Fibroblast of skin of right biceps (primary cell): ENCODE results near the gene BRMS1L.
"Not testable (repeated sequence)": the region's sequence is repeated elsewhere in the genome, so short reads cannot be mapped to it uniquely, and the experiment has no call there.

Source experiments
- DNase-seq: peaks from one replicate; pipeline ENCODE4 v3.0.0-alpha.2; 2013

The BRMS1L gene, protein sequence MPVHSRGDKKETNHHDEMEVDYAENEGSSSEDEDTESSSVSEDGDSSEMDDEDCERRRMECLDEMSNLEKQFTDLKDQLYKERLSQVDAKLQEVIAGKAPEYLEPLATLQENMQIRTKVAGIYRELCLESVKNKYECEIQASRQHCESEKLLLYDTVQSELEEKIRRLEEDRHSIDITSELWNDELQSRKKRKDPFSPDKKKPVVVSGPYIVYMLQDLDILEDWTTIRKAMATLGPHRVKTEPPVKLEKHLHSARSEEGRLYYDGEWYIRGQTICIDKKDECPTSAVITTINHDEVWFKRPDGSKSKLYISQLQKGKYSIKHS

DNA sequence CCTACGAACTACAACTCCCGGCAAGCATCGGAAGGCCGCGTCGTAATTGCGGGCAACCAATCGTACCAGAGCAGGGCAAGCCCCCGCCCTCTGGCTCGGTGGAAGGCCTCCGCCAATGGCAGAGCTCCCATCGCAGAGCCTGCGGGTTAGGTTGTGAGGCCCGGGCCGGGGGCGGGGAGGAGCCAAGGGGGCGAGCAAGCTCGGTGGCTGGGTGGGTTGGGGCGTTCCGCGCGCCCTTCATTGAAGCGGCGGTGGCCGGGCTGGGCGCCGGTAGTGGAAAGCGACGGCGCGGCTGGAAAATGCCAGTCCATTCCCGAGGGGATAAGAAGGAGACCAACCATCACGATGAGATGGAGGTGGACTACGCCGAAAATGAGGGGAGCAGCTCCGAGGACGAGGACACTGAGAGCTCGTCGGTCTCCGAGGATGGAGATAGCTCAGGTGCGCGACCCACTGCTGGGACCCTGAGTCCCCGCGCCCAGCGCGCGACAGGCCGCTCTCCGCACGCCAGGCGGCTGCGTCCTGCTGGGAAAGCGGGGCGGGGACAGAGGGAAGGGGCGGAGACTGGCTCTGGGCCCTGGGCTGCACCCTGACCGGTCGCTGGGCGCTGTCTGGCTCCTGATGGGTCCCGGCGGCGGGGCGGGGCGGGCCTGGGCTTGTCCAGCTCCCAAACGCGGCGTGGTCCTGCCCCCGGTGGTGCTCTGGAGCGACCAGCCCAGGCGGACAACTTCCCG, at the start of gene BRMS1L:
Gene BRMS1L (plus strand): TSS at position 121 of the 734 bp plus-strand sequence. CDS start 179 bp downstream, at position 300.
- peak; percentile 99 for DNase-seq

DNA sequence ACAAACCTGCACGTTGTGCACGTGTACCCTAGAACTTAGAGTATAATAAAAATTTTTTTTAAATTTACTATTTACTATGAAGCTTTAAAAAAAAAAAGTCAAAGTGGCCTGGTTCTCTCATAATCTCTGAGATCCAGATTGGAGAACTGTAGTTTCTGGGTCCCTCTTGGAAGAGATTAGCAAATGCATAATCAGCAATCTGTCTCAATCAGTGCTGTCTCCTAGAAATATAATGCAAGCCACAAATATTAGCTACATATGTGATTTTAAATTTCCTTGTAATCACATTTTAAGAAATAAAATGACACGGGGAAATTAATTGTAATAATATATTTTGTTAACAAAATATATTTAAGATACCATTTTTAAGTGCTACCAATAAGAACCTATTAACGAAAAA, 49.3 kb upstream of the BRMS1L start:
- no peak for DNase-seq

DNA sequence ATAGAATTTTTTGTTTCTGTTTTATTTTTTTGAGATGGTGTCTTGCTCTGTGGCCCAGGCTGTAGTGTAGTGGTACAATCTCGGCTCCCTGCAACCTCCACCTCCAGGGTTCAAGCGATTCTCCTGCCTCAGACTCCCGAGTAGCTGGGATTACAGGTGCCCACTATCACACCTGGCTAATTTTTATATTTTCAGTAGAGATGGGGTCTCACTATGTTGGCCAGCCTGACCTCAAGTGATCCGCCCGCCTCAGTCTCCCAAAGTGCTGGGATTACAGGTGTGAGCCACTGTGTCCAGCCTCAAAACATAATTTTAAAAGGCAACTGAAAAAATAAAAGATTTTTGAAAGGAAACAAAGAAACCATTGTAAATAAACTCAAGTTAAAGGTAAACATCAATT, 48.6 kb upstream of the BRMS1L start:
- DNase-seq = not testable (repeated sequence)

DNA sequence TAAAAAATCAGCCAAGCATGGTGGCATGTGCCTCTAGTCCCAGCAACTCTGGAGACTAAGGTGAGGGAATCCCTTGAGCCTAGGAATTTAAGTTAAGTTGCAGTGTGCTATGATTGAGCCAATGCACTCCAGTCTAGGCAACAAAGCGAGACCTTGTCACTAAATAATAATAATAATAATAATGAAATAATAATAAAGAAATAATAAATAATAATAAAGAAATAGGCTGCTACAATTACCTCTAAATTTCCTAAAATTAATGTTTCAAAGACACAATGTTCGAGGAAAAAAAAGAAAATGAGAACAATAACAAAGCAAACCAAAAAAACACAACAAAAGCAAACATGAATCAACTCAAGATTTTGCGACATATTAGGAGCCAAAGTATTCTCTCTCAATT, 46.8 kb upstream of the BRMS1L start:
- no peak for DNase-seq

DNA sequence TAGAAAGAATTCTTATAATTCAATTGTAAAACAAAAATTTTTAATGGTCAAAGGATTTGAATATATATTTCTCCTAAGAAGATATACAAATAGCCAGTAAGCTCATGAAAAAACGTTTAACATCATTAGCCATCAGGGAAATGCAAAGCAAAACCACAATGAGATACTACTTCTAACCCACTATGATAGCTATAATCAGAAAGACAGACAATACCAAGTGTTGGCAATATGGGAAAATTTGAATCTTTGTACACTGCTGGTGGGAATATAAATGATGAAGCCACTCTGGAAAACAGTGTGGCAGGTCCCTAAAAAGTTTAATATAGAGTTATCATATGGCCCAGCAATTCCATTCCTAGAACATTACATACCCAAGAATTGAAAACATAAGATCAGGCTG, 42.4 kb upstream of the BRMS1L start:
- no peak for DNase-seq

DNA sequence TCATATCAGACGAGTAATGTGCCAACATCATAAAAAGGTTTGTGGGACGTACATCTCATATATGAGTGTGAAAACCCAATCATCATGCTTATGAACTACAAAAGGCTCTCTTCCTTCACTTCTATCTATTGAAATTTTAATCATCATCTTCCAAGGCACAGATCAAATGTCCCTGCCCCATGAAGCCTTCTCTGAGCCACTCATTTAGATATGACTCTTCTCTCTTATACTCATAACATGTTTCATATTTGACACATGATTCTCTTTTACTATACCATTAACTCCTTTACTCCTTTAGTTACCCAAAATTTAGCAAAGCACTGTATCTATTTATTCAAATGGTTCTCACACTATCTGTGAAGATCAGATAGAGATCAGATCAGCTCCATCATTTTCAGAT, 39.3 kb upstream of the BRMS1L start:
- no peak for DNase-seq

DNA sequence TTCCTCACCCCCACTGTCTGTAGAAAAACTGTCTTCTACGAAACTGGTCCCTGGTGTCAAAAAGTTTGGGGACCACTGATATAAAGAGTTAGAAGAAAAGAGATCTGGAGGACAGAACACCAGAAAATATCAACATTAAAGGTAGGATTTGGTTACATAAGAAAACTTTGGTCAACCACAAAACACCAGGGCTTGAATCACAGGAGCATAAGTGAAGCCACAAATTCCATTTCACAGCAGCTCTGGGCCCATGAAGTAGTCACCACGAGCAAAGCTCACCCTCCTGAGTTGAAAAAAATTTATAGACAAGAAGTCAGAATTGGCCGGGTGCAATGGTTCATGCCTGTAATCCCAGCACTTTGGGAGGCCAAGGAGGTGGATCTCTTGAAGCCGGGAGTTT, 36.5 kb upstream of the BRMS1L start:
- DNase-seq = peak; percentile 45

DNA sequence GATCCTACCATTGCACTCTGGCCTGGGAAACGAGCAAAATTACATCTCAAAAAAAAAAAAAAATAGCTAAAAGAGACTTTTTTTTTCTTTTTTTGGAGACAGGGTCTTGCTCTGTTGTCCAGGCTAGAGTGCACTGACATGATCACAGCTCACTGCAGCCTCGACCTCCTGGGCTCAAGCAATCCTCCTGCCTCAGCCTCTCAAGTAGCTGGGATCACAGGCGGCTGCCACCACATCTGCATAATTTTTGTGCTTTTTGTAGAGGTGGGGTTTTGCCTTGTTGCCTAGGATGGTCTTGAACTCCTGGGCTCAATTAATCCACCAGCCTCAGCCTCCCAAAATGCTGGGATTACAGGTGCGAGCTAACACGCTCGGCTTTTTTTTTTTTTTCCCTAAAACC, 28.3 kb upstream of the BRMS1L start:
- no peak for DNase-seq

DNA sequence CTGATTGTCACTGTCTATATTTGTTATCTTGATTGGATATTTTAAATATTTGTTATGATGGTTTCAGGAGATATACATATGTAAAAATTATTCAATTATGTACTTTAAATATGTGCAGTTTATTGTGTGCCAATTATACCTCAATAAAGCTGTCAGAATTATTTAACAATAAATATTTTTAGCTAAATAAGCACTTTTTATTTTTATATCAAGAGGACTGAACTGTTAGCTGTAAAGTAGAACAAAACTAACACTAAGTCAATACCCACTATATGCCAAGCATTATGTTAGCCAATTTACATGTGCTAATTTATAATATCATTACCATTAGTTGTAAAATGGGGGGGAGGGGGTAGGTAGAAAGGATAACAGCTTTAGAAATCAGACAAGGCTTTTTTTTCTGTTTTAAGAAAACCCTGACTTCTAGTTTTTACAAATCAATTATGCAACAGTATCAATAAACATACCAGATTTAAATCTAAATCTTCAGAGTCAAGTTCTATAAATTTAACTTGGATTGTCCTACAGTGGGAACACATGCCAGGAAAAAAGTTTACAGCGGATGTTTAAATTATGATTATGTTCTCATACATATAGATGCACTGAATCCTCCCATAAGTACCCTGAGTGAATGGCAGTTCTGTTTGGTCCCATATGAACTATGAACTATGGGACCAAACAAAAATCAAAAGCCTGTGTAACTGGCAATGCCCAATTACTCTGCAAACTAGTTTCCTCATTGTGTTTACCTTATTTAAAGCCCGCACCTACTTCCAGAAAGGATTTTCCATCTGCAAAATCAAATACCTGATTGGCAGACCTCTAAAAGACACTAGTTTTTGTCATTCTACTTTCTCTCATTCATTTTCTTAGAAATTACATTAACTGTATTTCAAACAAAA, 19.9 kb upstream of the BRMS1L start:
- DNase-seq = no peak

DNA sequence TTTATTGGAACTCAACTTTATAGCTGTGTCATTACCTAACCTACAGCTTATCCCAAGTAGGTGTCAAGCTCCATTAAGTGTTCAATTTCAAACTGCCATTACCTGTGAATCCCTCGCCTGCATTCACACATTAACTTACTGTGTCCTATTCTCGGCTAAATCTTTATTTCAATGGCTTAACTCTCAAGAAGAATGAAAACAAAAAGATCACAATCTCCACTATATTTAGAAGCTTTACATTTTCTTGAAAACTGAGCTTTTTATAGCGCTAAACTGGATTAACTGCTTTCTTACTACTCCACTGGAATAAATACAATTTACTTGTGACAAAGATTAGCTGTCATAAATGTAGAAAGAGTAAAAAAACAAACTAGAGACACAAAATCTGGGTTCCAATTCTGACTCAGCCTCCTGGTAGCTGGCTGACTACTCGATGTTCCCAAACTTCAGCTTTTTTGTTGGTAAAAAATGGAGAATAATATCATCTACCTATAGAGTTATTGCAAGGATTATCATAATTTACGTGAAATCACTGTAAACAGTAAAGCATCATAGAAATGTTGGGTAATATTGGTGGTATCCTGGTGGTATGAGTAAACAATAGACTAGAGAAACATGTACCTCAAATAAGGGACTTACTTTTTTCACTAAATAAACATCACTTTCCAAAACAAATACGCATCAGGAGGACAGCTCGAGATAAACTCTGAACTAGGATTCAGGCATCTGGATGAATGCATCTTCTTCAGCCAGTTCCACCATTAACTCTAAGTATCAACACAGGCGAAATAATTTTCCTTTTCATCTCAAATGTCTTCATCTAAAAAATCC, 18.8 kb upstream of the BRMS1L start:
- DNase-seq = no peak

DNA sequence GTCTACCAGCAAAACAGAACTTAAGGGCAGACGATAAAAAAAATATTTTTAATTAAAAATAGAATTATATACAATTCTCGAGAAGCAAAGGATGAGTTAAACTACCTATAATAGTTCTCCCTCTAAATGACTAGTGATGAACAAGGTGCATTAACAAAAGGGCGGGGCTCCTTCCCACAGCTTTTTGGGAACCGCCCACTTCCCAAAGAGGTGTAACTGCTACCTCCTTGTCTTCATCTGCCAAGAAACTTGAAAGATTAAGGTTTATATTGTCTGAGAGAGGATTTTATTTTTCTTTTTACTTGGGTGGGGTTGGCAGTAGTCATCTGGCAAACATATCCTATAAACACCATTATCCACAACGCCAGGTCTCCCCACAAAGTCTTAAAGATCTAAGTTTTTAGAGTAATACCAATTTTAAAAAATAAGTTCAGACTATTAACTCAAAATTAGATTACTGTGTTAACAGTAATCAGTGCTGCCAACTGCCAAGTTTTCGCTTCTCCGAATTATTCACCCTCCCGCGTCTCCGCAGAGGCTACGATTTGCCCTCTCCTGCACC, 18.0 kb upstream of the BRMS1L start:
- no peak for DNase-seq

DNA sequence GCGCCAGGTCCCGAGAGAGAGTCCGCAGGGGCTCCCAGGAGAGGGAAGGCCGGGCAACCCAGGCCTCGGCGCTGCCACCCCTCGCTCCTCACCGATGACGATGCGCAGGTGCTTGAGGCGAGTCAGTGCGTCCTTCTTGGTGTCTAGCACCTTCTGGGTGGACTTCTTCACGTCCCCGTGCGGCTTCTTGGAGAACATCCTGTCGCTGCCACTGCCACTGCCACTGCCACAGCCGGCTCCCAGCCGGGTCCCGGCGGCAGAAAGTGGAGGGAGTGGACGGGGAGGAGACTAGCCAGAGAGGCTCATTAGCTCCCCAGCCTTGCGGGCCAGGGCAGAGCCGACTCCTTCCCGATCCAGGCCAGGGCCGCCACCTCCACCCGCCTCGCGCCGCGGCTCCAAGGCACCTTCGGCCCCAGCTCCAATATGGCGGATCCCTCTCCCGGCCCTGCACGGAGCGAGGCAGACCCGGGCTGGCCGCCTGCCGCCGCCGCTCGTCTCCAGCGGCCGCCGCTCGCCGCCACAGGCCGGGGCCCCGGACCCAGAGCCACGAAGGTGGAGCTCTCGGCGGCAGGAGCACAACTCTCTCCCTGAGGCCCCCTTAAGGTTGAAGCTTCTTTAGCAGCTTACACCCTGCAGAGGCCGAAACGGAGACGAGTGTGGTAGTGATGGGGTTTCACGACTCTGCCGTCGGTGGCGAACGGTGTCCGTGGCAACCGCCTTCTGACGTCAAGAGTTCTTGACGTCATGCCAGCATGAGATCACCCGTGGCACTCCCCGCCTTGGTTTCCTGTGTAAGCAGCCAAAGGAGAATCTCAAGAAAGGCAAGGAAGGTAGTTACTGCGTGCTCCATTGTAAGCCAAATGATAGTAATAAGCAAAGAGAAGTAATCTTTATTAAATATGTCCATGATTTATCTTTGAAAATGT, 17.2 kb upstream of the BRMS1L start, which contains the start of gene RALGAPA1:
Gene RALGAPA1 (minus strand): TSS at position 658 of the 926 bp plus-strand sequence. CDS start 460 bp downstream, at position 198.
- DNase-seq = peak; percentile 99

DNA sequence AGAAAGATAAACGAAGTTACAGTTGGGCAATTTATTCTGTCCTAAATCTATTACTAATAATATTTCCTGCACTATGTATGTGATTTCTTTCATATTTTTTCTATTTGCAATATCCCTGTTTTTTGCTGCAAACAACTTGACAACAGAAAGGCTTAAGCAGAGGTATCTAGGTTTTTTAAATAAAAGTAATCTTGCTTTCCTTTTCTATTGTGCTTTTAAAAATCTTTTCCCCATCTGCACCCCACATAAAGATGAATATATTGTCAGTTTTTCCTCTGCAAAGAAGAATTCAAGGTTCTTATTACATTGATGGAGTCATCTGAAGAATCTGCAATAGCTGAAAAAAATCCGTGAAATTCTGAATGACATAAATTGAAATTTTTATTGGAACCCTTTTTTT, 16.5 kb upstream of the BRMS1L start:
- DNase-seq = no peak

DNA sequence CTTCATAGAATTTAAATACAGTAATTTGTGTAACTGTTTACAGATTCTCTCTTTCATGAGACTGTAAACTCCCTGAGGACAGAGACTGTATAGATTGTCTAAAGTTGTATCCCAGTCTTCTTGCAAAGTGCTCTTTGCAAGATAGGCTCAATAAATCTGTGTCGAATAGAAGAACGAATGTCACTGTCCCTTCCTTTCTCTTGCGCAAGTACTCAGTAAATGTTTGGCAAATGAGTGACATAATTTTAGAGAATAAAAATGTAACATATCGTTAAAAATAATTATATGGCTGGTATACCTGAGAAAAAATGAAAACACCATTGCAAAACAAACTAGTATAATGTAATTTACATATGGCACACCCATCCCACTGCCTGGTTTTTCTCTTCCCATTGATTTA, 15.2 kb upstream of the BRMS1L start:
- no peak for DNase-seq

DNA sequence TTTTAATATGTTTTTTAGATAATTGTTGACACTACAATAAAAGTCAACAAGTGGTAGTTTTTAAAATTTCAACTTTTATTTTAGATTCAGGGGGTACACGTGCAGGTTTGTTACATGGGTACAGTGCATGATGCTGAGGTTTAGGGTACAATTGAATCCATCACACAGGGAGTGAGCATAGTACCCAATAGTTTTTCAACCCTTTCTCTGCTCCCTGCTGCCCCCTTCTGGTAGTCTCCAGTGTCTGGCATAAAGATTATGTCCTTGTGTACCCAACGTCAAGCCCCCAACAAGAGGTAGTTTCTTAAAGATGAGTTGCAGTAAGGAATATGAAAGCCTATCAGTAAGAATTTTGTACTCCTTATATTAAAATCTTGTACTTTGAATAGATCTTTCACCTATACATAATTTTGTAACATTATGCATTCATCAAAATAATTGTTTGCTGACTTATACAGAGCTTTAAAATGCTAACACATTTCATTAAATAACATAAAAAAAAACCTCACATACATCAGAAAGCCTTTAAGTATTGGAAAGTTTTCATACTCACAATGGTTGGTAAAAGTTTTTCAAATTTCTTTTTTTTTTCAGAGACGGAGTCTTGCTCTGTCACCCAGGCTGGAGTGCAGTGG, 11.7 kb upstream of the BRMS1L start:
- peak; percentile 43 for DNase-seq

DNA sequence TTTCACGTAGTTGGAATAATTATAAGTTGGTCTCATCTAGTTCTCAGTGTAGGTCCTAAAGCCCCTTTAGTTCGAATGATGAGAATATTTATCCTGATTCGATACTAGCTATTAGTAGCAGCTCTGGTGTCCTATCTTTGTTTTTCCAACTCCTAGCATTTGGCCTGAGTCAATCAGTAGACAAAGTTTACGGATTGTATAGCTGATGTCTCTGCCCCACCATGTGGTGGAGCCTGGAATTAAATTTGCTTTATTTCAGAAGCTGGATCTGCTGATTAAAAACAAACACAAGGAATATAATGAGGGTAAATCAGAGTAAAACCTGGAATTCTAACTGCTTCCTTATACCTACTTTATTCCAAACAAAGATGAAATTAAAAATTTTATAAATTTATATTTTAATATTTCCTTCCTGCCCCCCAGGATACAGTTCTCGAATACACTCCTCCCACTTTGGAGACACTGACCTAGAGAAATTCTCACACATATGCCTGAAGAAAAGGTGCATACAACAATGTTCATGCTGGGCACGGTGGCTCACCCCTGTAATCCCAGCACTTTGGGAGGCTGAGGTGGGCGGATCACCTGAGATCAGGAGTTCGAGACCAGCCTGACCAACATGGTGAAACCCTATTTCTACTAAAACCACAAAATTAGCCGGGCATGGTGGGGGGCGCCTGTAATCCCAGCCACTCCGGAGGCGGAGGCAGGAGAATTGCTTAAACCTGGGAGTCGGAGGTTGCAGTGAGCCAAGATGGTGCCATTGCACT, 7.6 kb upstream of the BRMS1L start:
- peak; percentile 33 for DNase-seq

DNA sequence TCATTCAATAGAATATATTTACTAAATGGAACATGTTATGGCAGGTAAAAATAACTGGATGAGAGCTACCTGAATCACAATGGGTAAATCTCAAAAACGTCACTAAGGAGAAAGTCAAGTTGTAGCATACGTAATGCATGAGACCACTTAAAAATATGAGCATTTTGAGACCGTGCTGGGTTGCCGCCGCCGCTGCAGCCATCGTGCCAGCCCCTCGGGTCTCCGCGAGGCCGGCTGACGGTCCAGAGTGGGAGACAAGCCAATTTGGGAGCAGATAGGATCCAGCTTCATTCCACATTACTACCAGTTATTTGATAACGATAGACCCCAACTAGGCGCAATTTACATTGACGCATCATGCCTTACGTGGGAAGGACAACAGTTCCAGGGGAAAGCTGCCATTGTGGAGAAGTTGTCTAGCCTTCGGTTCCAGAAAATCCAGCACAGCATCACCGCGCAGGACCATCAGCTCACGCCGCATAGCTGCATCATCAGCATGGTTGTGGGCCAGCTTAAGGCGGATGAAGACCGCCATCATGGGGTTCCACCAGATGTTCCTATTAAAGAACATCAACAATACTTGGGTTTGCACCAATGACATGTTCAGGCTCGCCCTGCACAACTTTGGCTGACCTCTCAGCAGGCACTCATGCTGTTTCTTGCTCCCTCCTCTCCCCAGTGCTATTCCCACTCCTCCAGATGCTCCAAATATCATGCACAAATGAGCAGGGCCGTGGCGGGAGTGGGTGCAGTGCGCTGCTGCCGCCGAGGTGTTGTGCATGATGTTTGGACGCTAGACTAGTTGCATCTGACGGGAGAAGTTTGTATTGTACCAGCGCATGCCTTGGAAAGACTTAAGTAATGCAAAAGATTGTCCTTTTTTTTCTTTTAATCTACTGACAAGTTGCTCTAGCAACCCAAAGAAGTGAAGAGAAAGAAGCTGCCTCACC, 6.3 kb upstream of the BRMS1L start:
- DNase-seq = no peak
